Measurements from ENCODE around the gene SPOCK1.

The SPOCK1 gene

DNA sequence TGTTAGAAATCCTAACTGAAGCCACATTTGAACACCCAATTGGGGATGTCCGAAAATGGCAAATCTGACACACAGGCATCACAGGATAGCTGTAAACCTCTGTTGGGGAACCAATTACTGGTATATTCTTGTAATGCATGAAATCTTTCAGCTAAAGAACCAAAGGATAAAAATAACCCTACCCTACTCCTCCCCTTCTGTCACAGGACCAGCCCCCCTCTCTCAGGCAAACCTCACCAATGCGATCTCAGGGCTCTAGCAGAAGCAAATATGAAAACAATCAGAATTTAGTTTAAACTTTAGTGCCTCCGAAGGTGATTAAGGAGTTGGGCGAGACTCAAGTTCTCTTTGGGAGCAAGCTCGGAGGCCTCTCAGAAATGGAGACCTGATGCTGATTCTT lies 499.3 kb downstream of the SPOCK1 start:
- no peaks in the 10 kb centered on the region for H3K4me1 ChIP-seq
- TF ChIP-seq, protein P1, sequence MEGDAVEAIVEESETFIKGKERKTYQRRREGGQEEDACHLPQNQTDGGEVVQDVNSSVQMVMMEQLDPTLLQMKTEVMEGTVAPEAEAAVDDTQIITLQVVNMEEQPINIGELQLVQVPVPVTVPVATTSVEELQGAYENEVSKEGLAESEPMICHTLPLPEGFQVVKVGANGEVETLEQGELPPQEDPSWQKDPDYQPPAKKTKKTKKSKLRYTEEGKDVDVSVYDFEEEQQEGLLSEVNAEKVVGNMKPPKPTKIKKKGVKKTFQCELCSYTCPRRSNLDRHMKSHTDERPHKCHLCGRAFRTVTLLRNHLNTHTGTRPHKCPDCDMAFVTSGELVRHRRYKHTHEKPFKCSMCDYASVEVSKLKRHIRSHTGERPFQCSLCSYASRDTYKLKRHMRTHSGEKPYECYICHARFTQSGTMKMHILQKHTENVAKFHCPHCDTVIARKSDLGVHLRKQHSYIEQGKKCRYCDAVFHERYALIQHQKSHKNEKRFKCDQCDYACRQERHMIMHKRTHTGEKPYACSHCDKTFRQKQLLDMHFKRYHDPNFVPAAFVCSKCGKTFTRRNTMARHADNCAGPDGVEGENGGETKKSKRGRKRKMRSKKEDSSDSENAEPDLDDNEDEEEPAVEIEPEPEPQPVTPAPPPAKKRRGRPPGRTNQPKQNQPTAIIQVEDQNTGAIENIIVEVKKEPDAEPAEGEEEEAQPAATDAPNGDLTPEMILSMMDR (IDR thresholded peaks at IDR 0.05; ENCODE audit: low read depth, low read length), result no peak

DNA sequence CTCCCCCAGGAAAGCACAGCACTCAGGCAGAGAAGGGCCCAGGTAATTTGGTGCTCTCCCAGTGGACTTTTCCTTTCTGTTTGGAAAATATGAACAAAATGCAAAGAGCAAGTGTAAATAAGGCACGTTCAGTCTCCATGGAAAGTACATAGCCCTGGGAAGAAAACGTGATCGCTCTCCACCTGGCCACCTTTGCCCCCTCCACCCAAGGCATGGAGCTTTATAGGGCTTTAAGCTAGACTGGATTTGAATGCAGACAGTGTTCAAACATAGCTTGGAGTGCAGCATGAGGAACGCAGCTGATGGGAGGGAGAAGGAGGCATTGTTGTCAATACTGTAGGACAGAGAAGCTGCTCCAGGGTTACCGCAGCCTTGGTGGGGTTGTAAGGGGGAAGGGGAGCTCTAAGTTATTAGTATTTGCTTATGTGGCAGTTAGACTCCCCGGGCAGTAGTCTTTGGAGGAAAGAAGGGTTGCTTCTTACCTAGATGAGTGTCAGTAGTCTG lies 500.2 kb downstream of the SPOCK1 start:
- H3K4me3 ChIP-seq (ENCODE audit: low read depth, low read length), result no peak overlapping the region
- TF ChIP-seq, protein P1 (IDR thresholded peaks at IDR 0.05; ENCODE audit: low read depth, low read length), result no peak

More for the DNA sequence above, 499.3 kb downstream of the SPOCK1 start:
- Histone ChIP-seq H3K9me3 (no peaks in the 10 kb centered on the region), H3K36me3 (no peaks in the 10 kb centered on the region), H3K27me3 (no peaks in the 10 kb centered on the region), H3K4me3 (ENCODE audit: low read depth, low read length) (no peak overlapping the region)
- DNase-seq, result no peak

DNA sequence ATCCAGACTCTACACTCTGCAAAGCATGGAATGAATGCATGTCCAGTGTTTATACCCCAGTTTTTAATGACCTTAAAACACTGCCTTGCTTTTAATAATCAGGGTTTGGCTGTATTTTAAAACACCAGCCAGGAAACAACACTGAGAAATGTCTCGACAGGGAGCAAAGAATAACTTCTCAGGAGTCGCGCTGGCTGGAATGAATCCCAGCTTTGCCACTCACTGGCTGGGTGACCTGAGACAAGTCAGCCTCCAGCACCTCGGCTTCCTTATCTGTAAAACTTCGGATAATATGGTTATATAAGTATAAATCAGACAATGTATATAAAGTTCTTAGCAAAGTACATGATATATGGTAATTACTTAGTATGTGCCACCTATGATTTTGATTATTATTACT lies 505.0 kb downstream of the SPOCK1 start:
- no peaks in the 10 kb centered on the region for H3K27me3 ChIP-seq
- H3K4me3 ChIP-seq (ENCODE audit: low read depth, low read length), result no peak overlapping the region
- DNase-seq, result no peak
- no peaks in the 10 kb centered on the region for H3K36me3 ChIP-seq
- TF ChIP-seq, protein P1 (IDR thresholded peaks at IDR 0.05; ENCODE audit: low read depth, low read length), result no peak
- no peaks in the 10 kb centered on the region for H3K4me1 ChIP-seq
- H3K9me3 ChIP-seq, result no peaks in the 10 kb centered on the region

More for the DNA sequence above, 500.2 kb downstream of the SPOCK1 start:
- Histone ChIP-seq H3K9me3 (no peaks in the 10 kb centered on the region), H3K4me1 (no peaks in the 10 kb centered on the region), H3K36me3 (no peaks in the 10 kb centered on the region), H3K27me3 (no peaks in the 10 kb centered on the region)
- no peak for DNase-seq

DNA sequence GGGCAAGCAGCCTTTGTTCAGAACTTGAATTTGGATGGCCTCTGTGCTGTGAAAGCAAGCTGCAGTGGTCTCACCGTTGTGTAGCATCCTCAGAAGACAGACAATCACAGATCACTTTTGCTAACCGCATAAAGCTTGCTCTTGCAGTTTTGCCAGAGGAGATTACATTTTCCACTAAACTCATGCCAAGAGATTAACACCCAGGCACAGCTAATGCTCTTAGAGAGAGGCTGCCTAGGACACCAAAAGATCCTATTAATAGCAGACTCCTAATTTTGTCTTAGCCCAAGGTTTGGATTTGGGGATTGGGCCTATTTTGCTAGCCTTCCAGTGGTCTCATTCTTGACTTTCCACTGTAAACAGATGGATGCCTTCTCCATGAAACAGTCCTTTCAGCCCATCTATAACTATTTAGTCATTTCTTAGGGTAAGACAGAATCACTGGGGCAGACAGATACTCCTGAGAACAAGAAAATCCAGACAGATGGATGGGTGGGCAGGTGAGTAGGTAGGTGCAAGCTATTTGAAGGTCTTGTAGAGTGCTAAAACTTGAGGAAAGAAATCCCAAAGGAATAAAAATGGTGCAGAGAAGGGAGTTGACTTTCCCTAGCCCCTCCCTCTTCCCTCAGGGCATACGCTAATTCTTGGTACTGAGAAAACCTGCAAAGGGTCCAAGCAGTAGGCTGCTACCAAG lies 506.2 kb downstream of the SPOCK1 start:
- Histone ChIP-seq H3K36me3 (no peaks in the 10 kb centered on the region), H3K9me3 (no peaks in the 10 kb centered on the region), H3K27me3 (no peaks in the 10 kb centered on the region), H3K4me1 (no peaks in the 10 kb centered on the region), H3K4me3 (ENCODE audit: low read depth, low read length) (no peak overlapping the region)
- DNase-seq, result no peak
- TF ChIP-seq, protein P1 (IDR thresholded peaks at IDR 0.05; ENCODE audit: low read depth, low read length), result no peak

DNA sequence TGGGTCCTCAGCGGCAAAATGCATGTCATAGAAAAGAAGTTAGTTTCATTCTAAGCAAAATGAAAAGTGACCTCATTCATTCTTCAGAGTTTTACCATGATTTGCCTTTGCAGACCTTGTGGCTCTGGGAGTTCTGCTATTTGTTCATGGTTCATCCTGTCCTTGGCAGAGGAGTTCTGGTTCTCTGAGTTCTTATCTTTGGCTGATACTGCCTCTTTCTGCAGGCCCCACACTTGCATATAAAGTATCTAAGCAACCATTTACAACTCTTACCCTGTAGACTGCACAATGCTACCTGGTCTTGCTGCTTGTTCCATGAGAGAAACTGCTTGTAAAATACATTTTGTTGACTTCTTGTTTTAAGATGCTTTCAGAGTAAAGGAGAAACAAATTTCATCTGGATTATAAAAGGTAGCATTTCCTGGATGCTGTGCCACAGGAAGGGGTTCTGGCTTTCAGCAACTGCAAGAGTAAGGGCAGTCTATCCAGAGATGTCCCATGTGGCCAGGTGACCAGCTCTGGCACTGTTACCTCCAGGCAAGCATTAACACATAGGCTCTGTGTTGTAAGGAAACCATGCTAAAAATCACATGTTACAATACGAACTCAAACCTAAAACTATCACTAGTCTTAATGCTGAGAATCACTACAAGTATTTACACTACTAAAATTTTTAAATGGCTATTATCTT lies 513.2 kb downstream of the SPOCK1 start:
- no peaks in the 10 kb centered on the region for H3K27me3 ChIP-seq
- DNase-seq, result no peak
- H3K4me1 ChIP-seq, result no peaks in the 10 kb centered on the region
- H3K36me3 ChIP-seq, result no peaks in the 10 kb centered on the region
- no peaks in the 10 kb centered on the region for H3K9me3 ChIP-seq
- H3K4me3 ChIP-seq (ENCODE audit: low read depth, low read length), result no peak overlapping the region
- TF ChIP-seq, protein P1 (IDR thresholded peaks at IDR 0.05; ENCODE audit: low read depth, low read length), result no peak

Measured in BE2C (cell line).